Measurements from ENCODE around the gene PLS3. TPM values are rescaled to one million over a fixed set of nuclear protein-coding genes. Genes with fewer than 3 reads are reported as not detected.
"Not testable (repeated sequence)": the region's sequence is repeated elsewhere in the genome, so short reads cannot be mapped to it uniquely, and the experiment has no call there.

PLS3 gene
- total and polyA plus RNA-seq, 2 donors (not counting 3 experiments of a cell fraction or from before 2014, with no cell fraction given) = 120 to 329 TPM

DNA sequence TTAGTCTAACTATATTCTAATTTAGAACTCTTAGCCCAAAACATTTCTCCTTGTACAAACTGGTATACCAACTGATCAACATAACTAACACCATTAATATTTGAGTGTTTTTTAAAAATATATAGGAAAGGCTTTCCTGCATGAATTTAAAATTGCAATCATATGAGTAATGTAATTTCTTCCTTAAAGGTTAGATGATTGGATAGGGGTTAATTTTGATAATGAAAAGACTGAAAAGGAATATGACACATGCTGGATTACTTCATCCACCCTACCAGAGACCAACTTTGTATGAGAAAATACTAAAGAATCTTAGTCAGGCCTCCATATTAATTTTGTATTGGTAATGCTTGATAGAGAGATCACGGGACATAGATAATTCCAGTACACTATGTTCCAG is 25.1 kb upstream of the PLS3 start:
- dilution Hi-C loops (cut with MboI; ENCODE audit: extremely low pct_ligation_motif_present, low sequenced_read_pairs) = no loop called here
- CTCF ChIA-PET = no interaction called here
- H3K27me3 ChIP-seq (ENCODE audit: control insufficient read depth in 2 of 2, insufficient read depth in 2 of 2, low read length in 2 of 2) = no peaks in the 10 kb centered on the region
- H2AFZ ChIP-seq (ENCODE audit: low read depth, low read length) = no peak overlapping the region
- no peak for FAIRE-seq
- peak; percentile 36 for DNase-seq (ENCODE audit: low read depth, low spot score)
- no peak overlapping the region for H3K4me3 ChIP-seq (replicated peaks in 1 of 3; ENCODE audit: insufficient read depth in 1 of 3, low read depth in 1 of 3, low read length in 3 of 3)
- H3K4me1 ChIP-seq (ENCODE audit: control insufficient read depth, extremely low read depth, insufficient read depth, low read length) = peaks cover 44% of the 10 kb centered on the region
- H3K9me3 ChIP-seq (replicated peaks; ENCODE audit: control insufficient read depth, insufficient read depth, low read length) = no peaks in the 10 kb centered on the region
- H3K79me2 ChIP-seq (ENCODE audit: control insufficient read depth, insufficient read depth, low read length) = no peaks in the 10 kb centered on the region
- no peaks in the 10 kb centered on the region for H4K20me1 ChIP-seq (replicated peaks; ENCODE audit: control insufficient read depth, extremely low read depth, insufficient read depth, low read length)
- H3K9me1 ChIP-seq (replicated peaks; ENCODE audit: control insufficient read depth, extremely low read depth, insufficient read depth, low read length) = no peaks in the 10 kb centered on the region
- BruUV-seq (replicated peaks) = no TSS peak
- peak overlapping the region; percentile 31 for H3K9ac ChIP-seq (replicated peaks; ENCODE audit: extremely low read depth, insufficient read depth, low read length)
- intact Hi-C loops (cut with micrococcal nuclease) = loop anchor here (2.0 kb wide), 1 partner anchor 25 kb away; the partner anchor contains the start of gene PLS3
- POLR2A ChIA-PET = no interaction called here
- peak overlapping the region; percentile 85 for H3K27ac ChIP-seq (ENCODE audit: insufficient read depth, low read depth, low read length)
- H3K4me2 ChIP-seq (ENCODE audit: insufficient read depth, low read length) = peak overlapping the region; percentile 51
- H3K36me3 ChIP-seq (ENCODE audit: control insufficient read depth in 2 of 2, extremely low read depth in 1 of 2, insufficient read depth in 2 of 2, low read length in 2 of 2) = no peaks in the 10 kb centered on the region
- peak; percentile 60 for TF ChIP-seq JUN (IDR thresholded peaks at IDR 0.05; ENCODE audit: borderline replicate concordance, insufficient read depth, insufficient read length, low read depth)
- TF ChIP-seq POLR2AphosphoS5 (IDR thresholded peaks at IDR 0.05; ENCODE audit: insufficient read depth, low read depth, low read length) = no peak
- TF ChIP-seq FOS (IDR thresholded peaks at IDR 0.05; ENCODE audit: borderline replicate concordance, insufficient read depth, low read length) = peak; percentile 49
- TF ChIP-seq GATA2 (IDR thresholded peaks at IDR 0.05; ENCODE audit: insufficient read depth, insufficient read length, low read depth, low read length) = peak; percentile 62

DNA sequence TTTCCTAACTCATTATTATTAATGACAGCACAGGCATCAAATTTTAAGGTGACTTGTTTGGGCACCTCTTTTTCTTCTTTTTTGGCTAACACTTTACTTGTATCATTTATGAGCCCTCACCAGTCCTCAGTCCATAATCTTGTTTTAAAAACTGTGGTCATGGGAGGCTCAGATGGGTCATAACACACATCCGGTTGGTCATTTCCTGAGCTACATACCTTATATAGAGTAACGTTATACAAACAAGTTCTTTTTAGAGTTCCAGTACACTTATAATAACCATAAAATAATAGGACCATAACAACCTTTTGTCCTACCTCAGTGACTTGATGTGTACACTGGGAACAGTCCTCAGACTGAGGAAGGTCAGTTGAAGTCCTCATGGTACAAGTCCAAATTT is 21.1 kb upstream of the PLS3 start:
- CTCF ChIA-PET = no interaction called here
- Histone ChIP-seq H3K27me3 (ENCODE audit: control insufficient read depth in 2 of 2, insufficient read depth in 2 of 2, low read length in 2 of 2) (no peaks in the 10 kb centered on the region), H3K9me1 (replicated peaks; ENCODE audit: control insufficient read depth, extremely low read depth, insufficient read depth, low read length) (no peaks in the 10 kb centered on the region), H2AFZ (ENCODE audit: low read depth, low read length) (no peak overlapping the region), H3K27ac (ENCODE audit: insufficient read depth, low read depth, low read length) (peak overlapping the region; percentile 87), H3K9me3 (replicated peaks; ENCODE audit: control insufficient read depth, insufficient read depth, low read length) (no peaks in the 10 kb centered on the region), H4K20me1 (replicated peaks; ENCODE audit: control insufficient read depth, extremely low read depth, insufficient read depth, low read length) (no peaks in the 10 kb centered on the region), H3K4me3 (replicated peaks in 1 of 3; ENCODE audit: insufficient read depth in 1 of 3, low read depth in 1 of 3, low read length in 3 of 3) (no peak overlapping the region), H3K4me1 (ENCODE audit: control insufficient read depth, extremely low read depth, insufficient read depth, low read length) (peaks cover 28% of the 10 kb centered on the region), H3K4me2 (ENCODE audit: insufficient read depth, low read length) (peak overlapping the region; percentile 62), H3K9ac (replicated peaks; ENCODE audit: extremely low read depth, insufficient read depth, low read length) (peak overlapping the region; percentile 9), H3K79me2 (ENCODE audit: control insufficient read depth, insufficient read depth, low read length) (no peaks in the 10 kb centered on the region), H3K36me3 (ENCODE audit: control insufficient read depth in 2 of 2, extremely low read depth in 1 of 2, insufficient read depth in 2 of 2, low read length in 2 of 2) (no peaks in the 10 kb centered on the region)
- no TSS peak for BruUV-seq (replicated peaks)
- POLR2A ChIA-PET = no interaction called here
- TF ChIP-seq POLR2AphosphoS5 (IDR thresholded peaks at IDR 0.05; ENCODE audit: insufficient read depth, low read depth, low read length) (no peak), FOS (IDR thresholded peaks at IDR 0.05; ENCODE audit: borderline replicate concordance, insufficient read depth, low read length) (peak; percentile 19), JUN (IDR thresholded peaks at IDR 0.05; ENCODE audit: borderline replicate concordance, insufficient read depth, insufficient read length, low read depth) (peak; percentile 44)
- FAIRE-seq (peak; percentile 76), DNase-seq (ENCODE audit: low read depth, low spot score) (peak; percentile 59)
- intact Hi-C loops (cut with micrococcal nuclease) = no loop called here
- dilution Hi-C loops (cut with MboI; ENCODE audit: extremely low pct_ligation_motif_present, low sequenced_read_pairs) = no loop called here

DNA sequence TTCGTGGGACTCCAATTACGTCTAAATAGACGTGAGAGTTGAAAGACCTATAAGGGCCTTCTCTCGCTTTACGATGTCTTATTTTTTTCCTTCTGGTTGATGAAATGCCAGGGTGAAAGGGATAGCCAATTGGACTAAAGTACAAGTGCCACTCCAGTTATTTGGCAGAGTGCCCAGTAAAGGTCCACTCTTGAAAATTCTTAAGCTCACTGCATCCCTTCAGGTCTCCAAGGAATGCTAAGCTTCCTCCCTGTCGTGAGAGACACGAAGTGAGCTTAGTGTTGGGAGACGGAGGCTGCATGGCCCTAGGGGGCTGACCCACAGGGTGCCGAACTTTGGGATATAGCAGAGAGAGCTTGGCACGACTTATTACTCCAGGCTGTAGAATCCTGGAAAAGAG is 19.9 kb upstream of the PLS3 start:
- H4K20me1 ChIP-seq (replicated peaks; ENCODE audit: control insufficient read depth, extremely low read depth, insufficient read depth, low read length); H3K79me2 ChIP-seq (ENCODE audit: control insufficient read depth, insufficient read depth, low read length); H3K9me3 ChIP-seq (replicated peaks; ENCODE audit: control insufficient read depth, insufficient read depth, low read length); H3K4me2 ChIP-seq (ENCODE audit: insufficient read depth, low read length); H3K27ac ChIP-seq (ENCODE audit: insufficient read depth, low read depth, low read length); dilution Hi-C loops (cut with MboI; ENCODE audit: extremely low pct_ligation_motif_present, low sequenced_read_pairs); DNase-seq (ENCODE audit: low read depth, low spot score); POLR2A ChIA-PET; H3K36me3 ChIP-seq (ENCODE audit: control insufficient read depth in 2 of 2, extremely low read depth in 1 of 2, insufficient read depth in 2 of 2, low read length in 2 of 2); H3K9ac ChIP-seq (replicated peaks; ENCODE audit: extremely low read depth, insufficient read depth, low read length); BruUV-seq (replicated peaks); H3K27me3 ChIP-seq (ENCODE audit: control insufficient read depth in 2 of 2, insufficient read depth in 2 of 2, low read length in 2 of 2); H2AFZ ChIP-seq (ENCODE audit: low read depth, low read length); H3K4me3 ChIP-seq (replicated peaks in 1 of 3; ENCODE audit: insufficient read depth in 1 of 3, low read depth in 1 of 3, low read length in 3 of 3); H3K9me1 ChIP-seq (replicated peaks; ENCODE audit: control insufficient read depth, extremely low read depth, insufficient read depth, low read length); intact Hi-C loops (cut with micrococcal nuclease); FAIRE-seq: not testable (repeated sequence)
- peaks cover 18% of the 10 kb centered on the region for H3K4me1 ChIP-seq (ENCODE audit: control insufficient read depth, extremely low read depth, insufficient read depth, low read length)
- CTCF ChIA-PET = interaction anchor here (1.0 kb wide), 1 partner anchor 17 kb away, joined by 3 read pairs; no protein-coding TSS in a partner anchor
